Measurements from ENCODE around the gene RPP21.

RPP21 gene

DNA sequence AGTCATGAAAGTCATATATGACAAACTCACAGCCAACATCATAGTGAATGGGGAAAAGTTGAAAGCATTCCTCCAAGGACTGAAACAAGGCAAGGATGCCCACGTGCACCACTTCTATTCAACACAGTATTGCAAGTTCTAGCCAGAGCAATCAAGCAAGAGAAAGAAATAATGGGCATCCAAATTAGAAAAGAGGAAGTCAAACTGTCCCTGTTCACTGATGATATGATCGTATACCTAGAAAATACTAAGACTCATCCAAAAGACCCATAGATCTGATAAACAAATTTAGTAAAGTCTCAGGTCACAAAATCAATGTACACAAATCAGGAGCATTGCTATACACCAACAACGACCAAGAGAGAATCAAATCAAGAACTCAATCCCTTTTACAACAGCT is 41.2 kb downstream of the RPP21 start:
- H3K27ac ChIP-seq: no peak overlapping the region
- TF ChIP-seq, protein P1, sequence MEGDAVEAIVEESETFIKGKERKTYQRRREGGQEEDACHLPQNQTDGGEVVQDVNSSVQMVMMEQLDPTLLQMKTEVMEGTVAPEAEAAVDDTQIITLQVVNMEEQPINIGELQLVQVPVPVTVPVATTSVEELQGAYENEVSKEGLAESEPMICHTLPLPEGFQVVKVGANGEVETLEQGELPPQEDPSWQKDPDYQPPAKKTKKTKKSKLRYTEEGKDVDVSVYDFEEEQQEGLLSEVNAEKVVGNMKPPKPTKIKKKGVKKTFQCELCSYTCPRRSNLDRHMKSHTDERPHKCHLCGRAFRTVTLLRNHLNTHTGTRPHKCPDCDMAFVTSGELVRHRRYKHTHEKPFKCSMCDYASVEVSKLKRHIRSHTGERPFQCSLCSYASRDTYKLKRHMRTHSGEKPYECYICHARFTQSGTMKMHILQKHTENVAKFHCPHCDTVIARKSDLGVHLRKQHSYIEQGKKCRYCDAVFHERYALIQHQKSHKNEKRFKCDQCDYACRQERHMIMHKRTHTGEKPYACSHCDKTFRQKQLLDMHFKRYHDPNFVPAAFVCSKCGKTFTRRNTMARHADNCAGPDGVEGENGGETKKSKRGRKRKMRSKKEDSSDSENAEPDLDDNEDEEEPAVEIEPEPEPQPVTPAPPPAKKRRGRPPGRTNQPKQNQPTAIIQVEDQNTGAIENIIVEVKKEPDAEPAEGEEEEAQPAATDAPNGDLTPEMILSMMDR (IDR thresholded peaks at IDR 0.05): no peak
- TF ChIP-seq ZFX (IDR thresholded peaks at IDR 0.05; ENCODE audit: borderline replicate concordance): no peak

DNA sequence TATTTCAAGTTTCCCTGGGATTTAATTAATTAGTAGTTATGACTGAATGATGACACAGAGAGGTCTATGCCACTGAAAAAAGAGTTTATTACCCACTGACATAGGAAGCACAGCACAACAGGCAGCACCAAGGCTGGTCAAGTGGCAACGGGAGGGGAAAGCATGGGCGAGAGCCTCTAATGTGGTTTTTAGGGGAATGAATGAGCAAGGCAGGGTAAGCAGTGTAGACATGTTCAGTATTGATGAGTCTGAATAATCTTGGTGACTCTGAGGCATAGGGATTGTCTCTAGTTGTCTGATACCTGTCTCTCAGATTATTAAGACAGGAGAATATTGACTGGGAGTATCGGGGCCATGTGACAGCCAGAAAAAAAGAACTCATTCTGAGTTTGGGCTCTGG is 46.3 kb downstream of the RPP21 start:
- no peak overlapping the region for H3K27ac ChIP-seq
- TF ChIP-seq ZFX (IDR thresholded peaks at IDR 0.05; ENCODE audit: borderline replicate concordance): no peak
- TF ChIP-seq, protein P1 (IDR thresholded peaks at IDR 0.05): no peak

DNA sequence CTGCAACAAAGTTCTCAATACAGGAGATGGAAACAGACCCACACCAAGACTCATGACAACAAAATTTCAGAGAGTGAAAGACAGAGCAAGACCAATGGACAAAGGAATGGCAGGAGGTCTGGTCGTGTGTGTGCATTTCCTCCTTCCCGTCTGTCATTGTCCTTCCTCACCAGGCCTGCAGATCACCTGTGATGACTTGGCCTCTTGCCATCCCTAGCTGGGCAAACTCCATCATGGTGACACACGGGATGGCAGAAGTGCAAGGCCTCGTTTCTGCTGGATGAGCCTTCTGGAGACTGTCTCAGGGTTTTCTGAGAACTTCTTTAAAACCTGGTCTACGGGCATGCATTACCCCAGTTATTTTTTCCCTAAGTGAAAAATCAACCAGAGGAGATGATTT is 49.2 kb downstream of the RPP21 start:
- H3K27ac ChIP-seq: no peak overlapping the region
- no peak for TF ChIP-seq ZFX (IDR thresholded peaks at IDR 0.05; ENCODE audit: borderline replicate concordance)
- TF ChIP-seq, protein P1 (IDR thresholded peaks at IDR 0.05): no peak
